Hematopoietic multipotent progenitor cell treated with erythropoietin and hydrocortisone succinate and interleukin-3 and kit ligand, for 15 days (in vitro differentiated cells): ENCODE results near the gene LVRN.

Experiments used
- DNase-seq: peaks from one replicate; pipeline ENCODE4 v3.0.0-alpha.2; 2015; ENCODE audit warnings: low spot score

LVRN gene

GRCh38 chr5:116023619-116024018 is 61.3 kb downstream of the LVRN start:
- no peak for DNase-seq

GRCh38 chr5:116025866-116026265 is 63.6 kb downstream of the LVRN start:
- no peak for DNase-seq

GRCh38 chr5:116032094-116032517 is 69.8 kb downstream of the LVRN start, which contains the start of gene ARL14EPL:
ARL14EPL (plus strand) TSS chr5:116032472; CDS start chr5:116051466, 18,994 bp downstream.
- DNase-seq: no peak

GRCh38 chr5:116032991-116033390 is 70.7 kb downstream of the LVRN start:
- DNase-seq: no peak

GRCh38 chr5:116035123-116035522 is 72.8 kb downstream of the LVRN start:
- DNase-seq: no peak

- DNase-seq: no peak
These were observed 75.1 kb downstream of the LVRN start for GRCh38 chr5:116037236-116037822.

GRCh38 chr5:116038817-116039216 is 76.5 kb downstream of the LVRN start:
- no peak for DNase-seq

- no peak for DNase-seq
These were observed 80.1 kb downstream of the LVRN start for GRCh38 chr5:116042375-116042774.

GRCh38 chr5:116044073-116044472 is 81.8 kb downstream of the LVRN start:
- no peak for DNase-seq

- DNase-seq: no peak
These were observed 83.5 kb downstream of the LVRN start for GRCh38 chr5:116045821-116046220.

GRCh38 chr5:116046261-116046660 is 84.0 kb downstream of the LVRN start:
- DNase-seq: no peak

GRCh38 chr5:116046823-116047222 is 84.5 kb downstream of the LVRN start:
- DNase-seq: no peak

- DNase-seq: no peak
These were observed 96.2 kb downstream of the LVRN start for GRCh38 chr5:116058346-116058936.

GRCh38 chr5:116062352-116062751 is 100.1 kb downstream of the LVRN start:
- no peak for DNase-seq

GRCh38 chr5:116063950-116064349 is 101.7 kb downstream of the LVRN start:
- no peak for DNase-seq

- DNase-seq: peak; percentile 59
These were observed 105.9 kb downstream of the LVRN start for GRCh38 chr5:116068028-116068632.

- DNase-seq: no peak
These were observed 108.9 kb downstream of the LVRN start for GRCh38 chr5:116071211-116071610.

GRCh38 chr5:116075191-116075831 is 113.0 kb downstream of the LVRN start:
- no peak for DNase-seq

- no peak for DNase-seq
These were observed 114.2 kb downstream of the LVRN start for GRCh38 chr5:116076496-116076895.
